ENCODE measurements around the gene ARHGAP27.
"Not testable (repeated sequence)": the region's sequence is repeated elsewhere in the genome, so short reads cannot be mapped to it uniquely, and the experiment has no call there.

ARHGAP27 gene

DNA sequence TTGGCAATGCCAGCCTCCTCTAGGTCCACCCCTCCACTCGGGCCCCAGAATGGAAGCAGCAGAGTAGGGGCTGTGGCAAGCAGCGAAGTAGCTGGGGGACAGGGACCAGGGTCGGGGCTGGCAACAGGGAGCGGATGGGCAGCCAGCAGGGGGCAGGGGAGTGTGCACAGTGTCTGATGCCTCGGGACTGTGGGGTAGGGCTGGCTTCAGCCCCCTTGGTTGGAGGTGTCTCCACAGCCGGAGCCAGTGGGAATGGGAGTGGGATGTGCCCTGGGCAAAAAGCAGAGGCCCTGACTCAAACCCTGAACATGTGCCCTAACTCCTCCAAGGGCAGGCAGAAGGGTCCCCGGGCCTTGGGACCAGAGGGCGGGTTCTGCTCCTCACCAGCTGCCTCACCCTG is 18.5 kb upstream of the ARHGAP27 start:
- DNase-seq (ENCODE audit: low read depth, low spot score) = no peak
- ChIA-PET CTCF (no interaction called here), POLR2A (no interaction called here)
- TF ChIP-seq, protein P1, sequence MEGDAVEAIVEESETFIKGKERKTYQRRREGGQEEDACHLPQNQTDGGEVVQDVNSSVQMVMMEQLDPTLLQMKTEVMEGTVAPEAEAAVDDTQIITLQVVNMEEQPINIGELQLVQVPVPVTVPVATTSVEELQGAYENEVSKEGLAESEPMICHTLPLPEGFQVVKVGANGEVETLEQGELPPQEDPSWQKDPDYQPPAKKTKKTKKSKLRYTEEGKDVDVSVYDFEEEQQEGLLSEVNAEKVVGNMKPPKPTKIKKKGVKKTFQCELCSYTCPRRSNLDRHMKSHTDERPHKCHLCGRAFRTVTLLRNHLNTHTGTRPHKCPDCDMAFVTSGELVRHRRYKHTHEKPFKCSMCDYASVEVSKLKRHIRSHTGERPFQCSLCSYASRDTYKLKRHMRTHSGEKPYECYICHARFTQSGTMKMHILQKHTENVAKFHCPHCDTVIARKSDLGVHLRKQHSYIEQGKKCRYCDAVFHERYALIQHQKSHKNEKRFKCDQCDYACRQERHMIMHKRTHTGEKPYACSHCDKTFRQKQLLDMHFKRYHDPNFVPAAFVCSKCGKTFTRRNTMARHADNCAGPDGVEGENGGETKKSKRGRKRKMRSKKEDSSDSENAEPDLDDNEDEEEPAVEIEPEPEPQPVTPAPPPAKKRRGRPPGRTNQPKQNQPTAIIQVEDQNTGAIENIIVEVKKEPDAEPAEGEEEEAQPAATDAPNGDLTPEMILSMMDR (IDR thresholded peaks at IDR 0.05; ENCODE audit: insufficient read depth, low read length, missing control alignments) = no peak
- H3K4me3 ChIP-seq (ENCODE audit: low read depth, low read length) = no peak overlapping the region

GRCh38 chr17:45449708-45450329 is 17.1 kb upstream of the ARHGAP27 start:
- DNase-seq (ENCODE audit: low read depth, low spot score); POLR2A ChIA-PET; H3K4me3 ChIP-seq (ENCODE audit: low read depth, low read length); CTCF ChIA-PET: not testable (repeated sequence)

DNA sequence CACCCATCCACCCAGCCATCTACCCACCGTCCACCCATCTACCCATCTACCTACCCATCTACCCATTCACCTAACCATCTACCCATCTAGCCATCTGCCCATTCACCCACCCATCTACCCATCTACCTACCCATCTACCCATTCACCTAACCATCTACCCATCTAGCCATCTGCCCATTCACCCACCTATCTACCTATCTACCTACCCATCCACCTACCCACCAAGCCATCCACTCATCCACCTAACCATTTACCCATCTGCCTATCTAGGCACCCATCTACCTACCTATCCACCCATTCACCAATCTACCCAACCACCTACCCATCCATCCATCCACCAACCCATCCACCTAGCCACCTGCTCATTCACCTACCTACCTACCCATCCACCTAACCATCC is 16.6 kb upstream of the ARHGAP27 start:
- CTCF ChIA-PET; DNase-seq (ENCODE audit: low read depth, low spot score); POLR2A ChIA-PET; H3K4me3 ChIP-seq (ENCODE audit: low read depth, low read length): not testable (repeated sequence)

DNA sequence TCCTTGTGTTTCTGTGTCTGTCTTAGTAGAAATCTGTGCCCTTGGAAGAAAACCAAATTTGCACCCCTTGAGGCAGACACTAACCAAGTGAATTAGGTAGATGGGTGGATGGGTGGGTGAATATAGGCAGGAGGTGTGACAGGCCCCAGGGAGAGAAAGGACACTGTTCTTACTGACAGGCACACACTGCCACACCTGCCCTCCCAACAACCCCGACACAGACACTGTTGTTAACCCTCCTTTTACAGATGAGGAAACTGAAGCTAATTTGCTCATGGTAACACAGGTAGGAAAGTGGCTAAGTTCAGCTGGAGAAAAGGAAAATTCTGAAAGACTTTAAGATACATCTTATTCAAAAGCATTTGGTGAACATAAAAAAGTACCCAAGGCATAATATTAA is 15.8 kb upstream of the ARHGAP27 start:
- CTCF ChIA-PET; DNase-seq (ENCODE audit: low read depth, low spot score); H3K4me3 ChIP-seq (ENCODE audit: low read depth, low read length); POLR2A ChIA-PET: not testable (repeated sequence)

- DNase-seq (ENCODE audit: low read depth, low spot score); POLR2A ChIA-PET; CTCF ChIA-PET; H3K4me3 ChIP-seq (ENCODE audit: low read depth, low read length): not testable (repeated sequence)
Measured at GRCh38 chr17:45448066-45448465, 15.4 kb upstream of the ARHGAP27 start.

- POLR2A ChIA-PET; CTCF ChIA-PET; DNase-seq (ENCODE audit: low read depth, low spot score); H3K4me3 ChIP-seq (ENCODE audit: low read depth, low read length): not testable (repeated sequence)
Measured at GRCh38 chr17:45447650-45448049, 15.0 kb upstream of the ARHGAP27 start.

DNA sequence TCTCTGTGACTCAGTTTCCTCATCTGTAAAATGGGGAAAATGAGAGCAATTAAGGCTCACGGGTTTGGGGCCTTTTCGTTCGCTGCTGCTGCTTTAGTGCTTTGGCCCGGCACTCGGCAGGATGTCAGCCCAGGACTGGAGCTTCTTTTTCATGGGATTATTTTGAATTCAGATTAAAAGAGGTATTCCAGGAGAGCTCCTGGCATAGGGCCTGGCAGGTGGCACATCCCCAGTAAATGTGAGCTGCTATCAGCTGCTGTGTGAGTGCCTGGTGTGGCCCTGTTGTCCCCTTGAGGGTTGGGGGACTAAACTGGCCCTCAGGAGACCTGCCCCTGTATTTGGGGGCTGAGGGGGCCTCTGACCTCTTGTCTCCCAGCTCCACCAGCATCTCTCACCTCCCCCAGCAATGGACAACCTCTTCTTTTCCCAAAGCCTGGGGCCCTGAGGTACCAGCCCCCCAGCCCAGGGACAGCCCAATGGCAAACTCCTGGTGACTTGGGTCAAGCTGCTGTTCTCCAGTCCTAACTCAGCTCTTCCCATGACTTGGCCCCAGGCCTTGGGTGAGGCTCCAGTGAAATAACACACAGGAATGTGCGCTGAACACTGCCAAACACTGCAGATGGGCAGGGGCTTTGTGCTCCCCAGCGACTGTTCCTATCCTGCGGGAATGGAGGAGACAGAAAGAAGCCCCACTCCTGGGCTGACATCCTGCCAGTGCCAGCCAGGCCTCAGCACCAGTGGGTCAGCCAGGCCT is 14.4 kb upstream of the ARHGAP27 start:
- POLR2A ChIA-PET; H3K4me3 ChIP-seq (ENCODE audit: low read depth, low read length); DNase-seq (ENCODE audit: low read depth, low spot score): not testable (repeated sequence)
- CTCF ChIA-PET = interaction anchor here (0.6 to 0.9 kb wide), 2 partner anchors 13 to 385 kb away, joined by 3 read pairs; no protein-coding TSS in a partner anchor

GRCh38 chr17:45445901-45446743 is 13.5 kb upstream of the ARHGAP27 start:
- H3K4me3 ChIP-seq (ENCODE audit: low read depth, low read length); DNase-seq (ENCODE audit: low read depth, low spot score); POLR2A ChIA-PET: not testable (repeated sequence)
- CTCF ChIA-PET = interaction anchor here (0.9 kb wide), 1 partner anchor 12 kb away, joined by 3 read pairs; no protein-coding TSS in a partner anchor

- DNase-seq (ENCODE audit: low read depth, low spot score); POLR2A ChIA-PET; H3K4me3 ChIP-seq (ENCODE audit: low read depth, low read length); CTCF ChIA-PET: not testable (repeated sequence)
Measured at GRCh38 chr17:45444856-45445820, 12.5 kb upstream of the ARHGAP27 start.

DNA sequence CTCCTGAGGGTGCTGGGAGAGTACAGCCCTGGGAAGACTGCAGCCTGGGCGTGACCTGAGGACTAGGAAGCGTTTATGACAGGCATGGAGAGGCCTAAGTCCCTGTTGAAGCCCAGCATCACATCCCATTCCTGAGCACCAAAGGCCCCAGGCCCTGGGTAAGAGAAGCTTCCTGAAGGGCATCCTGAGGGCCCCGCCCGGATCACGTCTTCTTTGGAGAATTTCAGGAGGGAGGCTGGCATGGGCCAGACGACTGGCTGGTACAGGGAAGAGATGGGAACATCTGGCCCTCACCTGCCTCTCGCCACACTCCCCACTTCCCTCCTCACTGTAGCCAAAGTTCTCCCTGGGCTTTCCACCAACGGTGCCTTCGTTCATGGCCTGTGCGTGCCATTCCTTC is 11.6 kb upstream of the ARHGAP27 start:
- POLR2A ChIA-PET; CTCF ChIA-PET; H3K4me3 ChIP-seq (ENCODE audit: low read depth, low read length); DNase-seq (ENCODE audit: low read depth, low spot score): not testable (repeated sequence)

DNA sequence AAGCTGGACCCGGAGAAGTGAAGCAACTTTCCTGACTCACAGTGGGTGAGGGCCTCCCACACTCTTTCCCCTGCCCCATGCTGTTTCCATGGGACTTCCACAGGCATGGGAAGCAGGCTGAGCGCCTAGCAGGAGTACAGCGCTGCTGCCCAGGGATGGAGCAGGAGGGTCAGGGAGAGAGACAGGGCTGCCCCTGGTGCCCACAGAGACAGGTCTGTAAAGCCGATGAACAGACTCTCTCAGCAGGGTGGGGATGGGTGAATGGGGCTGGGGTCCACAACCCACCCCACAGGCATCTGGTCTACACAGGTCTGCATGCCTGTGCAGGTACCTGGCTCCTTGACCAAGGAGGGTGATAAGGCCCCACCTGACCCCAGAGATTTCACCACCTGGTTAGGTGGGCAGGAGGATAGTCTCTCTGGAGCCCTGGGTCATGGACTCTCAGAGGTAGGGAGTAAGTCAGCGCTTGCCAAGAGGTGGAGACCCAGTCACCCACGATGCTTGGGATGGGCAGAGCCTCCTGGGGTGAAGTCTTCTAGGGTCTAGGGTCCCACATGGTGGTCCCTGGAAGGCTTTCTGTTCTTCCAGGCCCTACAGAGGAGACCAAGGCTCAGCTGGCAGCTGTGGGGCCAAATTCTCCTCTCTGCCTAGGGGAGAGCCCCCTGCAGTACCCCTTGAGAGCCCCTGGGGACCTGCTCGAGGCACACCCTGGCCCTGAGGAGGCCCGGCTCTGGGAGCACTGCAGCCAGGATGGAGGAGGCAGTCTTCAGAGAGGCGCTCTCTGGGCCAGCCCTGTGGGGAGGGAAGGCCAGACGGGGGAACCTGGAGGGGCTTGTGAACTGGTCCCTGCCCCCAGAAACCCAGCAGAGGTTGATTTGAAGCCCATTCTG is 10.9 kb upstream of the ARHGAP27 start:
- CTCF ChIA-PET; DNase-seq (ENCODE audit: low read depth, low spot score); H3K4me3 ChIP-seq (ENCODE audit: low read depth, low read length): not testable (repeated sequence)
- POLR2A ChIA-PET = interaction anchor here (0.6 kb wide), 1 partner anchor 45 kb away, joined by 3 read pairs; no protein-coding TSS in a partner anchor

Data from AG04449 (cell line).